Naive B cell (primary cell): ENCODE data around the gene SLC35A5. TPM values are rescaled to one million over a fixed set of nuclear protein-coding genes. Genes with fewer than 3 reads are reported as not detected.

Experiments
- ATAC-seq, 2 donors: fragments of 150-1000 bp; cut with Tn5 transposase; 2 replicates each; pipeline ENCODE4 v1.10.0; 2021; ENCODE audit warnings: low read depth in 2 of 2, mild to moderate bottlenecking in 2 of 2, moderate library complexity in 2 of 2
- DNase-seq: peaks from one replicate; pipeline ENCODE4 v3.0.0; 2022
- H3K27ac Mint-ChIP-seq, 6 donors: one replicate each; pipeline ENCODE4 v1.8.0; 2020 to 2022; ENCODE audit warnings: mild to moderate bottlenecking in 6 of 6, mixed read lengths in 6 of 6, moderate library complexity in 5 of 6, inconsistent platforms in 2 of 6
- H3K27me3 Mint-ChIP-seq, 3 donors: one replicate each; pipeline ENCODE4 v1.8.0; 2021 to 2022; ENCODE audit warnings: mixed read lengths in 3 of 3, mild to moderate bottlenecking in 1 of 3
- H3K36me3 Mint-ChIP-seq, 2 donors: one replicate each; pipeline ENCODE4 v1.8.0; 2020 to 2022; ENCODE audit warnings: mixed read lengths in 2 of 2, inconsistent platforms in 1 of 2, mild to moderate bottlenecking in 1 of 2
- H3K4me1 Mint-ChIP-seq, 3 donors: one replicate each; pipeline ENCODE4 v1.8.0; 2020 to 2022; ENCODE audit warnings: mixed read lengths in 3 of 3, inconsistent platforms in 1 of 3, mild to moderate bottlenecking in 1 of 3, moderate library complexity in 1 of 3
- H3K4me3 Mint-ChIP-seq, 8 donors: one replicate each; pipeline ENCODE4 v1.8.0; 2020 to 2022; ENCODE audit warnings: mild to moderate bottlenecking in 8 of 8, mixed read lengths in 8 of 8, moderate library complexity in 8 of 8, inconsistent platforms in 2 of 8
- H3K9me3 Mint-ChIP-seq, 7 donors: one replicate each; pipeline ENCODE4 v1.8.0; 2020 to 2022; ENCODE audit warnings: mixed read lengths in 7 of 7, mild to moderate bottlenecking in 5 of 7, inconsistent platforms in 2 of 7, moderate library complexity in 1 of 7
- polyA plus RNA-seq, 6 donors: library from polyadenylated mRNA; unstranded; fragments of 300-500 nt; fragmentation: Illumina TruSeq; gene quantifications; one replicate each; pipeline ENCODE4 v1.2.3, GENCODE V29; 2021; ENCODE audit warnings: low read depth in 6 of 6

The SLC35A5 gene
- polyA plus RNA-seq, 6 donors from 2014 or later = 21.2 to 32.2 (median 25.9) TPM

- peaks cover 4 to 19% of the 10 kb centered on the region in 2 donors for H3K36me3 Mint-ChIP-seq
- peaks cover 25 to 44% (median 29%) of the 10 kb centered on the region in 3 donors for H3K4me1 Mint-ChIP-seq
- H3K9me3 Mint-ChIP-seq = peaks cover 0 to 2% (median 0%) of the 10 kb centered on the region in 7 donors
- no peaks in the 10 kb centered on the region for H3K27me3 Mint-ChIP-seq
- no peak for DNase-seq
- no peak for ATAC-seq
- peak overlapping the region in 3 of 8 donors; percentile 25 to 74 (median 48) for H3K4me3 Mint-ChIP-seq
- H3K27ac Mint-ChIP-seq = peak overlapping the region; percentile 62 to 93 (median 67)
Measured at GRCh38 chr3:112585782-112586181, 23.9 kb downstream of the SLC35A5 start.

- no peak for ATAC-seq
- H3K9me3 Mint-ChIP-seq = peaks cover 0 to 2% (median 0%) of the 10 kb centered on the region in 7 donors
- H3K4me1 Mint-ChIP-seq = peaks cover 31 to 51% (median 35%) of the 10 kb centered on the region in 3 donors
- H3K27me3 Mint-ChIP-seq = no peaks in the 10 kb centered on the region
- H3K27ac Mint-ChIP-seq = peak overlapping the region in 3 of 6 donors; percentile 67 to 92 (median 86)
- peaks cover 12 to 34% of the 10 kb centered on the region in 2 donors for H3K36me3 Mint-ChIP-seq
- DNase-seq = no peak
- peak overlapping the region in 3 of 8 donors; percentile 5 to 26 (median 25) for H3K4me3 Mint-ChIP-seq
Measured at GRCh38 chr3:112587336-112587735, 25.5 kb downstream of the SLC35A5 start.

- Mint-ChIP-seq H3K4me3 (no peak overlapping the region), H3K27me3 (no peaks in the 10 kb centered on the region), H3K4me1 (peaks cover 12 to 29% (median 15%) of the 10 kb centered on the region in 3 donors), H3K27ac (peak overlapping the region in 1 of 6 donors; percentile 12), H3K9me3 (peaks cover 0 to 5% (median 0%) of the 10 kb centered on the region in 7 donors), H3K36me3 (peaks cover 35 to 48% of the 10 kb centered on the region in 2 donors)
- no peak for DNase-seq
- no peak for ATAC-seq
Measured at GRCh38 chr3:112593258-112593657, 31.4 kb downstream of the SLC35A5 start.

- no peak for ATAC-seq
- Mint-ChIP-seq H3K9me3 (peaks cover 0 to 5% (median 0%) of the 10 kb centered on the region in 7 donors), H3K36me3 (peaks cover 35 to 45% of the 10 kb centered on the region in 2 donors), H3K27ac (no peak overlapping the region), H3K27me3 (no peaks in the 10 kb centered on the region), H3K4me3 (no peak overlapping the region), H3K4me1 (peaks cover 12 to 24% (median 17%) of the 10 kb centered on the region in 3 donors)
- DNase-seq = no peak
Measured at GRCh38 chr3:112594856-112595255, 33.0 kb downstream of the SLC35A5 start.

- H3K36me3 Mint-ChIP-seq = peaks cover 14 to 16% of the 10 kb centered on the region in 2 donors
- peaks cover under 1 to 3% (median 2%) of the 10 kb centered on the region in 3 donors for H3K4me1 Mint-ChIP-seq
- DNase-seq (no peak), ATAC-seq (no peak)
- no peaks in the 10 kb centered on the region for H3K27me3 Mint-ChIP-seq
- no peak overlapping the region for H3K27ac Mint-ChIP-seq
- no peak overlapping the region for H3K4me3 Mint-ChIP-seq
- H3K9me3 Mint-ChIP-seq = peaks cover 0 to 2% (median 0%) of the 10 kb centered on the region in 7 donors
Measured at GRCh38 chr3:112597945-112598344, 36.1 kb downstream of the SLC35A5 start.

- Mint-ChIP-seq H3K27me3 (no peaks in the 10 kb centered on the region), H3K36me3 (peaks cover 11 to 12% of the 10 kb centered on the region in 2 donors), H3K4me1 (peaks cover 0 to 2% (median 0%) of the 10 kb centered on the region in 3 donors), H3K4me3 (no peak overlapping the region), H3K27ac (no peak overlapping the region), H3K9me3 (no peaks in the 10 kb centered on the region)
- DNase-seq (no peak), ATAC-seq (no peak)
Measured at GRCh38 chr3:112598731-112599130, 36.9 kb downstream of the SLC35A5 start.

- H3K4me3 Mint-ChIP-seq = no peak overlapping the region
- ATAC-seq (no peak), DNase-seq (no peak)
- no peaks in the 10 kb centered on the region for H3K9me3 Mint-ChIP-seq
- H3K27ac Mint-ChIP-seq = peak overlapping the region in 1 of 6 donors; percentile 4
- H3K4me1 Mint-ChIP-seq = peaks cover 0 to 2% (median 0%) of the 10 kb centered on the region in 3 donors
- peaks cover 0 to under 1% (median 0%) of the 10 kb centered on the region in 3 donors for H3K27me3 Mint-ChIP-seq
- peaks cover 3 to 5% of the 10 kb centered on the region in 2 donors for H3K36me3 Mint-ChIP-seq
Measured at GRCh38 chr3:112602217-112602838, 40.5 kb downstream of the SLC35A5 start.

GRCh38 chr3:112604536-112604935 is 42.7 kb downstream of the SLC35A5 start:
- Mint-ChIP-seq H3K9me3 (no peaks in the 10 kb centered on the region), H3K27ac (no peak overlapping the region), H3K4me1 (no peaks in the 10 kb centered on the region), H3K36me3 (no peaks in the 10 kb centered on the region), H3K27me3 (peaks cover 0 to 10% (median 9%) of the 10 kb centered on the region in 3 donors), H3K4me3 (no peak overlapping the region)
- DNase-seq (no peak), ATAC-seq (no peak)

GRCh38 chr3:112605285-112605684 is 43.4 kb downstream of the SLC35A5 start:
- H3K27ac Mint-ChIP-seq = no peak overlapping the region
- H3K4me1 Mint-ChIP-seq = no peaks in the 10 kb centered on the region

GRCh38 chr3:112606098-112606497 is 44.3 kb downstream of the SLC35A5 start:
- DNase-seq (no peak), ATAC-seq (no peak)
- Mint-ChIP-seq H3K4me3 (no peak overlapping the region), H3K36me3 (no peaks in the 10 kb centered on the region), H3K4me1 (no peaks in the 10 kb centered on the region), H3K27me3 (peaks cover 0 to 10% (median 9%) of the 10 kb centered on the region in 3 donors), H3K27ac (no peak overlapping the region), H3K9me3 (no peaks in the 10 kb centered on the region)

More at GRCh38 chr3:112605285-112605684, 43.4 kb downstream of the SLC35A5 start:
- Mint-ChIP-seq H3K27me3 (peaks cover 0 to 10% (median 9%) of the 10 kb centered on the region in 3 donors), H3K4me3 (no peak overlapping the region), H3K36me3 (no peaks in the 10 kb centered on the region), H3K9me3 (no peaks in the 10 kb centered on the region)
- ATAC-seq = no peak
- no peak for DNase-seq

GRCh38 chr3:112607863-112608262 is 46.0 kb downstream of the SLC35A5 start:
- Mint-ChIP-seq H3K4me1 (no peaks in the 10 kb centered on the region), H3K27me3 (peaks cover 0 to 10% (median 9%) of the 10 kb centered on the region in 3 donors), H3K4me3 (no peak overlapping the region), H3K27ac (no peak overlapping the region), H3K36me3 (no peaks in the 10 kb centered on the region), H3K9me3 (no peaks in the 10 kb centered on the region)
- no peak for DNase-seq
- ATAC-seq = no peak

- H3K27me3 Mint-ChIP-seq = peaks cover 0 to 10% (median 9%) of the 10 kb centered on the region in 3 donors
- H3K27ac Mint-ChIP-seq = no peak overlapping the region
- H3K4me1 Mint-ChIP-seq = no peaks in the 10 kb centered on the region
- H3K36me3 Mint-ChIP-seq = no peaks in the 10 kb centered on the region
- no peak overlapping the region for H3K4me3 Mint-ChIP-seq
- no peak for DNase-seq
- H3K9me3 Mint-ChIP-seq = no peaks in the 10 kb centered on the region
- no peak for ATAC-seq
Measured at GRCh38 chr3:112610121-112610520, 48.3 kb downstream of the SLC35A5 start.

- no peak overlapping the region for H3K27ac Mint-ChIP-seq
Measured at GRCh38 chr3:112611752-112612515, 50.1 kb downstream of the SLC35A5 start.

More at GRCh38 chr3:112611752-112612515, 50.1 kb downstream of the SLC35A5 start:
- Mint-ChIP-seq H3K36me3 (no peaks in the 10 kb centered on the region), H3K9me3 (no peaks in the 10 kb centered on the region), H3K27me3 (peaks cover 0 to 10% (median 9%) of the 10 kb centered on the region in 3 donors), H3K4me1 (no peaks in the 10 kb centered on the region), H3K4me3 (no peak overlapping the region)
- DNase-seq = no peak
- no peak for ATAC-seq
